ENCODE results near the gene KCNH2.

The KCNH2 gene

DNA sequence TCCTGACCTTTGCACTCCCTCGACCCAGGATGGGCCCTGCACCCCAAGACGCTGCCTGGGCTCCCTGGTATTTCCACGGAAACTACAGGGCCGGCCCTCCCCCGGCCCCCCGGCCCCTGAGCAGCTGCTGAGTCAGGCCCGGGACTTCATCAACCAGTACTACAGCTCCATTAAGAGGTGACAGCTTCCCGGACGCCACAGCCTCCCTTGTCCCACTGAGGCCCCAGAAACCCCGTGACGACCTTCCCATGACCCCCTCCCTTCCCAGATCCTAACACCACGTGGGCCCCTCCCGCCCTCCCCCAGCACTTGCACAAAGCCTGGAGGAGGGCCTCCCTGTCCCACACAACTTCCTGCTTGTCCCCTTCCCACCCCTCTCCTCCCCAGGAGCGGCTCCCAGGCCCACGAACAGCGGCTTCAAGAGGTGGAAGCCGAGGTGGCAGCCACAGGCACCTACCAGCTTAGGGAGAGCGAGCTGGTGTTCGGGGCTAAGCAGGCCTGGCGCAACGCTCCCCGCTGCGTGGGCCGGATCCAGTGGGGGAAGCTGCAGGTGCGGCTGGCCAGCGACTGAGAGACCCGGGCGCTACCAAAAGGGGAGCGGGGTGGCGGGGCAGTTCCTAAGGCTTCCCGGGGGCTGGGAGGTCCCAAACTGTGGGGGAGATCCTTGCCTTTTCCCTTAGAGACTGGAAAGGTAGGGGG, 18.4 kb upstream of the KCNH2 start:
- no peak for DNase-seq (ENCODE audit: low read depth in 3 of 3)

DNA sequence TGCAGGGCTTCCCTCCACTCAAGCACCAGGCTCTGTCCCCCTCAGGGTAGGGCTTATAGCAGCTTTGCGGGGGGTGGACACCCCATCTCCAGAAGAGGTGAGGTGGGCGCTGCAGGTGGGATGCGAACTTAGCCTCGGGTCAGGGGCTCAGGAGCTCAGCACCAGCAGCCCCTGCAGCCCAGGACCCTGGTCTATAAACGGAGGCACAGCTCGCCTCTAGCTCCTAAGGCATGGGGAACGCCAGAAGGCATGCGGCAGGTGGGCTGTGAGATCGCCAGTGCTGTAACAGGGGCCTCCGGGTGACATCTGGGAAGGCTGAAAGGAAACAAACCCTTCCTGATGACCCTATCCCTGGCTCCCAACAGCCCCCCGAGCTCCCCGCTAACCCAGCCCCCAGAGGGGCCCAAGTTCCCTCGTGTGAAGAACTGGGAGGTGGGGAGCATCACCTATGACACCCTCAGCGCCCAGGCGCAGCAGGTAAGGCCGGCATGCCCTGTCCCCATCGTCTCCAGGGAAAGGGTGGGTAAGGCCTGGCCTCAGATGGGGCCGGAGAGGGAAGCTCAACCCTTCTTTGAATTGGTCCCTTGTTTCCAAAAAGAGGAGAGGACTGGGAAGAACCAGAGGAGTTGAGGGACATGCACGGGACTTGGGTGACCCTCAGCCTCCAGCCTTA, 16.9 kb upstream of the KCNH2 start:
- no peak for DNase-seq (ENCODE audit: low read depth in 3 of 3)

DNA sequence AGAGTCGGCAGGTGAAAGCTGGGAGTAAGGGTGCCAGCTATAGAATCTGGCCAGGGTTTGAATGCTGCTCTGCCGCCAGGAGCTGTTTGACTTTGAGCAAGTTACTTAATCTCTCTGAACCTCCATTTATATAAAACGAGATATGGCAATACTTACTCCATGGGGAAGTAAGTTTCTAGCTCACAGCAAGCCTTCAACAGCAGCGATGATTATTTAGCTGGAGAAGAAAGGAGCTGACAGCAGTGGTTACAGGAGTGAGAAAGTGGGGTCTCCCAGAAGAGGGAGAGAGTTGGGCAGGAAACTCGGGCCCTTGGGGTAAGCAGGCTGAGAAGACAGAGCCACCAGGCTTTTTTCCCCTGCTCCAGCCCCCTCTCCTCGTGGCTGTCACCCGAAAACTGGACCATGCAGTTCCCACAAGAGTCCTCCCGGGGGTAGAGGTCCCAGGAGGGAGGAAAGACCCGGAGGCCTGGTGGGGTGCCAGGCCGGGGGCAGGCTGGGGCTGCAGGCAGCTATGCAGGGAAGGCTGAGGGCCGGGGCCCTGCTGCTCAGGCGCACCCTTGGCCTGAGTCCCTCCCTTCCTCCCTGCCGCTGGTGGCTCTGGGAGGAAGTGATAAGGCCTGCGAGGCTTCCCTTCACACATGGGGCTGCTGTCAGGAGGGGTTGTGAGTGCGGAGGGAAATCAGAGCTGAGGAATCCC, 16.2 kb upstream of the KCNH2 start:
- DNase-seq (ENCODE audit: low read depth in 3 of 3), result no peak

DNA sequence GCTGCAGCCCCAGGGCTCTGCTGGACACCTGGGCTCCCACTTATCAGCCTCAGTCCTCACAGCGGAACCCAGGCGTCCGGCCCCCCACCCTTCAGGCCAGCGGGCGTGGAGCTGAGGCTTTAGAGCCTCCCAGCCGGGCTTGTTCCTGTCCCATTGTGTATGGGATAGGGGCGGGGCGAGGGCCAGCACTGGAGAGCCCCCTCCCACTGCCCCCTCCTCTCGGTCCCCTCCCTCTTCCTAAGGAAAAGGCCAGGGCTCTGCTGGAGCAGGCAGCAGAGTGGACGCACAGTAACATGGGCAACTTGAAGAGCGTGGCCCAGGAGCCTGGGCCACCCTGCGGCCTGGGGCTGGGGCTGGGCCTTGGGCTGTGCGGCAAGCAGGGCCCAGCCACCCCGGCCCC, 15.4 kb upstream of the KCNH2 start:
- DNase-seq (ENCODE audit: low read depth in 3 of 3), result no peak

DNA sequence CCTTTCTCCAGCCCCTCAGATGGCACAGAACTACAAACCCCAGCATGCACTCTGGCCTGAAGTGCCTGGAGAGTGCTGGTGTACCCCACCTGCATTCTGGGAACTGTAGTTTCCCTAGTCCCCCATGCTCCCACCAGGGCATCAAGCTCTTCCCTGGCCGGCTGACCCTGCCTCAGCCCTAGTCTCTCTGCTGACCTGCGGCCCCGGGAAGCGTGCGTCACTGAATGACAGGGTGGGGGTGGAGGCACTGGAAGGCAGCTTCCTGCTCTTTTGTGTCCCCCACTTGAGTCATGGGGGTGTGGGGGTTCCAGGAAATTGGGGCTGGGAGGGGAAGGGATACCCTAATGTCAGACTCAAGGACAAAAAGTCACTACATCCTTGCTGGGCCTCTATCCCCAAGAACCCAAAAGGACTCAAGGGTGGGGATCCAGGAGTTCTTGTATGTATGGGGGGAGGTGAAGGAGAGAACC, 14.7 kb upstream of the KCNH2 start:
- no peak for DNase-seq (ENCODE audit: low read depth in 3 of 3)

DNA sequence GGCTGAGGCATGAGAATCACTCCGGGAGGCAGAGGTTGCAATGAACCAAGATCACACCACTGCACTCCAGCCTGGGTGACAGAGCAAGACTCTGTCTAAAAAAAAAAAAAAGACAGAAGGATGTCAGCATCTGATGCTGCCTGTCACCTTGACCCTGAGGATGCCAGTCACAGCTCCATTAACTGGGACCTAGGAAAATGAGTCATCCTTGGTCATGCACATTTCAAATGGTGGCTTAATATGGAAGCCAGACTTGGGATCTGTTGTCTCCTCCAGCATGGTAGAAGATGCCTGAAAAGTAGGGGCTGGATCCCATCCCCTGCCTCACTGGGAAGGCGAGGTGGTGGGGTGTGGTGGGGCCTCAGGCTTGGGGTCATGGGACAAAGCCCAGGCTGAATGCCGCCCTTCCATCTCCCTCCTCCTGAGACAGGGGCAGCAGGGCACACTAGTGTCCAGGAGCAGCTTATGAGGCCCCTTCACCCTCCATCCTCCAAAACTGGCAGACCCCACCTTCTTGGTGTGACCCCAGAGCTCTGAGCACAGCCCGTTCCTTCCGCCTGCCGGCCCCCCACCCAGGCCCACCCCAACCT, 14.0 kb upstream of the KCNH2 start:
- DNase-seq (ENCODE audit: low read depth in 3 of 3), result no peak

DNA sequence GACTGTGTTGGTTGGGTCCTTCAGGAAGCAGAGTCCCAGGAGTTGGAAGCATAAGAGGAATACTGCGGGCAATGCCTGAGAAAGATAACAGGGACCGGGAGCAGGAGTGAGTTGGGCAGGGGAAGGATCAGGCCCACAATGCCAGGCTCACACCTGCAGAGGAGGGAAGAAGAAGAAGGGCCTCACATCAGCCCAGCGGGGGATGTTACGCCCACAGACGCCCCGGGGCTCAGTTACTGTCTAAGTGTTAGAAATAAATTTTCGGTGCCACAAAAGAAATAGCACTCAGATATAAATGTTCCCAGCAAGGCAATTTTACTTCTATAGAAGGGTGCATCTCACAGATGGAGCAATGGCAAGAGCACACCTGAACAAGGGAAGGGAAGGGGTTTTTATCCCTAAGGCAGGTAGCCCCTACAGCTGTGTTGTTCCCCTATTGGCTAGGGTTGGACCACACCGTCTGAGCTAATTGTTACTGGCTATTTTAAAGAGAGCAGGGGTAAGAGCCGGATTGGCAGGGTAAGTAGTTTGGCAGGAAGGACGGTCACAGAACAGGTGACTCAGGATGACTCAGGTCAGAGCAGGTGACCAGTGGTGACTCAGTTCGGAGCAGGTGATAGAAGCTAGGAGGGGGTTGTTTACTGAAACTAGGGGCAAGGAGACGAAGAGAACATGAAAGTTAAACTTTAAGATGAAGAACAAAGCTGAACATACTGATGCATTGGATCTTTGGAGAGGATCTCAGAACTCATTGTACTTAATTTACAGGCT, 12.5 kb upstream of the KCNH2 start, which contains the start of gene NOS3:
TSS of gene NOS3 (plus strand) at position 602 of the 771 bp plus-strand sequence. CDS start 2,787 bp downstream, outside the sequence.
- DNase-seq (ENCODE audit: low read depth in 3 of 3), result no peak

DNA sequence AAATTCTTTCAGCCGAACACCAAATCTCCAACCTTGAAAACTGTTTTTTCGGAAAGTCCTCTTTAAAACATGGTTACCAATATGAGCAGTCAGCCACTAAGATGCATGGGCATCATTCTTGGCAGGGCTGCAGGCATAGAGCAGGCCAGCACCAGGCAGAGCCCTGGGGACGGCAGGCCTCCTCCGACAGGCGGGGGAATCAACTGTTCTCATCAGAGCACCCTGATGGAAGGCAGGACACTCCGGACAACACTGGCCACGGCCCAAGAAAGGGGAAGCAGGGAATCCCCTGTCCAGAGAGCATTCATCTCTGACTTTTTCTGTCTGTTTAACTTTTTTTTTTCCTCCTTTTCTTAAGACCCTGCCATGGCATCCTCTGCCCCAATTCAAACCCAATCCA, 11.3 kb upstream of the KCNH2 start:
- DNase-seq (ENCODE audit: low read depth in 3 of 3), result no peak

DNA sequence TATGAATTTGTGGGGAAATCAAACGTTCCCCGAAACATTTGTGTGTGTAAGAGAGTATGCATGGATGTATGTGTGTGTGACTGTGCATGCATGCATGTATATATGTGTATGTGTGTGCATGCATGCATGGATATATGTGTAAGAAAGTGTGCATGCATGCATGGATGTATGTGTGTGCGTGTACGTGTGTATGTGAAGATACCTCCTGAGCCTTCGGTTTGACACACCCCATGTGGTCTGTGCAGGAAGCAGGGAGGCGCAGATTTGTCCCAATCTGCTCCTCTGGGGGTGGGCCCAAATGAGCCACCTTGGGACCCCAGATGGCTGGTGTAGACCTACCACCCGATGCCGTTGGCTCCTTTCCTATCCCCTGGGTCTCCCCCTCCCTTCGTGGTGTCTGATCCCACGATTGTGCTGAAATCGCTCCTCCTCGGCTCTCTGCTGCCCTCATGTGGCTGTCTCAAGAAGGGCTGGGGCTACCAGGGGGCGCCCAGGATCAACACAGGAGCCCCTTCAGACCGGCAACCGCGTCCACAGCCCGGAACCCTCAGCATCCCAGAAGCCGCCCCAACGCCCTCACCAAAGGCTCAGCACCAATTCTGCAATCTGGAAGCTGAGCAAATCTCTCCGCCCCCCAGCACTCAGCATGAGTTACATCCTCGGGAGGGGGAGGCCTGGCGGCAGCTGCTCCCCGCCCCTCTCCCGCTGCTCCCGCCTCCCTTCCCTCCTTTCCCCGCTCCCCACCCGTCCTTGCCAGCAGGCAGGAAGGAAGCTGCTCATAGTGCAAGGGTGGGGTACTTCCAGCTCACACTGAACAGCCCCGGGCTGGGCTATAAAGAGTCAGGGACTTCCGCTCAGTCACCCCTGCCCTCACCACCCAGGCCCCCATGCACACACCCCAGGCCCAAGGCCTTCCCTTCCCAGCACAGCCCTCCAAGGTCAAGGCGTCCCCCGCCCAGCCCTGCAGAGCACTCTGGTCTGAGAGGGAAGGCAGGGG, 10.4 kb upstream of the KCNH2 start:
- DNase-seq (ENCODE audit: low read depth in 3 of 3), result peak in 2 of 3 experiments; percentile 44 to 56

DNA sequence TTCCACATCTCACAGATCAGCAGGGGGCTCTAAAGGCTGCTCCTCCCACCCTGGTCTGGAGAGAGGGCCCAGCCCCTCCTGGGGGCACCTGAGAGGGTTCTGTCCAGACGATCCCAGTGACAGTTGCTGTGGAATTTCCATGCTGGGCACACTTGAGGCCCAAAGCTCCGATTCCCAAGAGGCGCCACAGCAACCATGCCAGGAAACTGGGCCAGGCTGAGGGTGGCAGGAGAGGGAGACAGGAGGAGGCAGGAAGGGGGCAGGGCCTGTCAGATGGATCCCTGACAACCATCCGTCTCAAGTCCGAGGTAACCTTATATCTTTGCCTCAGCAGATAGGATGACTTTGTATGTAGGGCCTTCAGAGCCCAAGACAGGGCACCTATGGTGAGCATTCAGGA, 8.4 kb upstream of the KCNH2 start:
- DNase-seq (ENCODE audit: low read depth in 3 of 3), result no peak

DNA sequence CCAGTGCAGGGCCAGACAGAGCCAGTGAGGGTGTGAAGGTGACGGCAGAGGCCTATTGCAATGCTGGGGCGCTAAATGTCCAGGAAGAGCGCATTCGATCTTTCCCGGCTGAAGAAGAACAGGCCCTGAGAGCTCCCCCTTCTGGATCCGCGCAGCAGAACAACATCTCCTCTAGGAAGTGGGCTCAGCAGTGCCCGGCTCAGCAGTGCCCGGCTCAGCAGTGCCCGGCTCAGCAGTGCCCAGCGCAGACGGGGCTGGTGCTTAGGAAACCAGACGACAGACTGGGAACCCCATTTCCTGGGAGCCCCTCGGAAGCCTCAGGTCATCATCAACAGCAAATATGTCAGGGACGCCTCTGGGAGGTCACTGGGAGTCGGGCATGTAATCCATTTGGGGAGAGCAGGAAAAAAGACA, 8.0 kb upstream of the KCNH2 start:
- DNase-seq (ENCODE audit: low read depth in 3 of 3), result no peak

DNA sequence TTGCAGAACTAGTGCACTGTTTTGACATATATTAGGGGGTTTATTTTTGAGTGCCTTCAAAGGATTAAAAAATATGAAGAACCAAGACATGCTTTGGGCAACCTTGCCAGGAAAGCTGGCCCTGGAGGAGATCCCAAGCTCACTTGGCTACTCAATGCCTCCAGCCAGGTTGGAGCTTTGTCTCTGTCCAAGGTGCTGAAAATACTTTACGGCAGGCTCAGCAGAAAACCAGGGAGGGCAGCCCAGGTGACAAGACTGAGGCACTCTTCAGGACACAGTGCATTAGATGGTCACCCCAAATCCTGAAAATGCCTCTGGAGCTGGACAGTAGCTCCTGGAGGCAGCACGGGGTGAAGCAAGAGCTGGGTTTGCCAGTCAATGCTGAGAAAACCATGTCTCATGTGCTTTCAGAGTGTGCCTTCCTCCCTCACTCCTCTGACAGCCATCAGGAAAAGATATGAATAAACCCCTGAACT, 5.8 kb upstream of the KCNH2 start:
- no peak for DNase-seq (ENCODE audit: low read depth in 3 of 3)

DNA sequence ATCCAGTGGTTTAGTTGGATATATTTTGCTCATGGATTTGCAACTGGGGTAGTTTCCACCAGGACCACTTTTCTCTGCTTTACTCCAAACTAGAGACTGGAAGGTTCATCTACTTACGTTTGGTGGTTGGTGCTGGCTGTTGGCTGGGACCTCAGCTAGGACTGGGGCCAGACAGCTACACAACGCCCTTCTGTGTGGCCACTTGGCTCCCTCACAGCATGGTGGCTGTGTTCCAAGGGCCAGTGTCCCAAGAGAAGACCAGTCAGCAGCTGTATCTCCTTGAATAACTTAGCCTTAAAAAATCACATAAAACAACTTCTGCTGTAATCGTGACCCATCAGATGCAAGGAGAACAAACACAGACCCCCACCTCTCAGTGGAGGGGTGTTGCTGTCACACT, 4.2 kb upstream of the KCNH2 start:
- no peak for DNase-seq (ENCODE audit: low read depth in 3 of 3)

DNA sequence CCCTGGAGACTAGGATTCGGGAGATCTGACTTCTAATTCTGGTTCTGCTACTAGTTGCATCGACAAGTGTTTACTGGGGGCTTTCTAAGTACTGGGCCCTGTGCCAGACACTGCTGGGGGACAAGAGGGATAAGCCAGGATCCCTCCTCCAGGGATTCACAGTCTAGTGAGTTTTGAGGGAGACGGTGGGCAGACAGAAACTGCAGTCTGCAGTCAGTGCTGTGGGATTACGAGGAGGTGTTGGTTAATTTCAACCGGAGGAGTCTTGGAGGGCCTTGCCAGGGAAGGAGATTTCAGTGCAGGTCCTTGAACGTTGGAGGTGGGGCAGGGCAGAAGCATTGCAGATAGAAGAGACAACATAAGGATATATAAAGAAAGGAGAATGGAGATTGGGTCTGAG, 3.5 kb upstream of the KCNH2 start:
- no peak for DNase-seq (ENCODE audit: low read depth in 3 of 3)

DNA sequence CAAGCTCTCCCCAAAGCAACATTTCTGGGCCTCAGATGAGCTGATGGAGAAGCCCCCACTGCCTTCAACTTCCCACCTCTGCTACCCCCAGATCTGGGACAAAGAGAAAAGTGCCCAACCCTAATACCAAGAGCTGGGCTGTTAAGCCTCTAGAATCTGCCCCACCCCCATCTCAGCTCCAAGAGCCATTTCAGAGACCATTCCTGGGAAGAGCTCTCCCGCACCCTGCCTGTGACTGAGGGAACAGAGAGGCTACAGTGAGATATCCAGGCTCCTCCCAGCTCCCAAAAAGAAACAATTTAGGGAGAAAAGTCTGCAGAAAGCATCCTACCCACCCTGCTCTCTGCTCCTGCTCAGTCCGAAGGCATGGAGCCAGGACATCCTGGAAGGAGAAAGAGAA, 2.5 kb upstream of the KCNH2 start:
- DNase-seq (ENCODE audit: low read depth in 3 of 3), result no peak

DNA sequence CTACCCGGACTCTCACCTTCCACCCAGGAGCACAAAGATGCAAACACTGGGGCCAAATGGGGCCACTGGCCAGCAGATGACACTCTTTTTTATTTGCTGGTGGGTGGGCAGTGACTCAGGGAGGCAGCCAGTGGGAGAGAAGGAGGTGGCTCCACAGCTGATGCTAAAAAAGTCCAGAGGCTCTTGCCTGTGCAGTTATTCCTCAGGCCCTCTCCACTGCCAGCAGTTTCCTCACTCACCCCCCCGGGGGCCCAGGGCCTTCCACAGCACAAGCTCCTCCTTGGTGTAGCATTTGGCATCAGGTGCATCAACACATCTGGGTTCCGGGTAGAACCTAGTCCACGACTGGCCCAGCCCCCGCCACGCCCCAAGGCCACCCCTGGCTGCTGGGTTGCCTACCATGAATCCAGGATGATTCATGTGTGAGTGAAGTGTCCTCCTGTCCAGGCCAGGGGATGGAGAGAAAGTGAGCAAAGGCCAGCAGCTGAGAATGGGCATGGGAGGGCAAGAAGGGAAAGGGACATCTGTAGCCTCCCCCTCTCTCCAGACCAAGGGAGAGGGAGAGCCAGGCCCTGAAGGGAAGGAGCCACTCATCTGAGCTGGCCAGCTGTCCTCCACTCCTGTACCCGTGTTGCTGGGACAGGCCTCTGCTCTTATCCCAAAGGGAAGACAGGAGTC, 1.7 kb upstream of the KCNH2 start:
- no peak for DNase-seq (ENCODE audit: low read depth in 3 of 3)

DNA sequence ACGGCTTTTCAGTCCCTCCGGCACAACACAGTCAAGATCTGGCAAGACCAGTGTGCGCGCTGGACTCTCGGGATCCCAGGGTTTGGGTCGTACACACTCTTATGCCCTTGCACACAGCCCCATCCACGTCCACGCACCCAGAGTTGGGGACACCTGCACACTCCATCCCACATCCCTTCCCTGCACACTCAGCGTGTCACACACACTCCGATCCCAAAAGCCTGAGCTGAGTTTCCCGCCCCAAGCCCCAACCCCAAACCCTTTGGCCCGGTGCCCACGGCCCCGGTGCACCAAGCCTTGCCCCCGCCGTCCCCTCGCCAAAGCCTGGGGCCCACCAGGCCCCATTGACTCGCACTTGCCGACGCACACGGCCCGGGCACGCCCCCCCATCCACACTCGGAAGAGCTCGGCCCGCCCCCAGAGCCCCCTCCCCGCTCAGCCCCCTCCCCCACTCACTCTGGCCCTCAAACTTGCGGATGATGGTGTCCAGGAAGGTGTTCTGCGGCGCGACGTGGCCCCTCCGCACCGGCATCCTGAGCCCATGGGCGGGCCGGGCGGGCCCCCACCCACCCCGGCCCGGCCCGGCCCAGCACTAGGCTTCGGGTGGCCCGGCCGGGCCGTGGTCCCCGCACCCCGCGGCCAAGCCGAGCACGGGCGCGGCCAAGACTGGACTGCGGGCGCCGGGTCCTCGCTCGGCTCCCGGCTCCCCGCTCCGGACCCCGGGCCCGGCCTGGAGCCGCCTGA, 567 bp downstream of the KCNH2 start:
- no peak for DNase-seq (ENCODE audit: low read depth in 3 of 3)

DNA sequence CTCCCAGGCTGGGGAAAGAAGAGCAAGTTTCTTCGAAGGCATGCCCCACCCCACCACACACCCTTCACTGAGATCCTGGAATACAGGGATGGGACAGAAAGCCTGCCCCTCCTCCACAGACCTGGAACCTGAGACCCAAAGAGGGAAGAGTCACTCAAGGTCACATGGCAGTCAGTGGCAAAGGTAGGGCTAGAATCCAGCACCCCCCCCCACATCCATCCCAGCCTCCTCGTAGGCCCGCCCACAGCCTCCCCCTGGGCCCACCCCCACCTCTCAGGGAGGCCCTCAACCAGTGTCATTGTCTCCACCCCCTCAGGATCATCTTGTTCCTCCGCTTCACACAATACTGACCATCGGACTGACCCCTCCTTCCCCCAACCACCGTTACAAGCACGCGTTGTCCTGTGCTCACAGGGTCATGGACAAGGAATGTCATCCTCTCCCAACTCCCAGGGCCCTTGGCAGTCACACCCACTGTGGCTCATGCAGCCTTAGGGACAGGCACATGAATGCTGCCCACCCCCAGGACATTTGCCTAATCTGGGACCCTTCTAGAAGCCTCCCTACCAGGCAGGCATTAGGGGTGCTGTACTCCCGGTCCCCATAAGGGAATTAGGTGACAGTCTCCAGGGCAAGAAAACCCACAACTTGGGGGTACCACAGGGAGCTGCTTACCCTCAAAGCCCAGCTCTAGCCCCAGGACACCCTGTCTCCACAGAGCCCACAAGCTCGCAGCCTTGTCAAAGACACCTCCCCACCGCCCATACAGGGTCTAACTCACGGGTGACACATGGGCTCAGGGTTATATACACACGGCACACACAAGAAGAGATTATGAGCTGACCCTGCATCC, 1.4 kb downstream of the KCNH2 start:
- no peak for DNase-seq (ENCODE audit: low read depth in 3 of 3)
